Liver (tissue), 9 donors: ENCODE measurements around the gene HTR3D. TPM values are rescaled to one million over a fixed set of nuclear protein-coding genes. Genes with fewer than 3 reads are reported as not detected.

Experiments
- DNase-seq: peaks from one replicate; pipeline ENCODE4 v3.0.0-alpha.2; 2017; ENCODE audit warnings: low spot score
- H3K27ac ChIP-seq, 2 donors: one replicate each; pipeline ENCODE4 v1.7.0; 2013; ENCODE audit warnings: inconsistent platforms in 2 of 2, low read length in 2 of 2, control low read depth in 1 of 2, low read depth in 1 of 2, mild to moderate bottlenecking in 1 of 2
- H3K27me3 ChIP-seq, 4 donors: one replicate each; pipeline versions ENCODE4 v1.6.1 to v1.7.0; 2013; ENCODE audit warnings: low read length in 3 of 4, inconsistent platforms in 1 of 4, mild to moderate bottlenecking in 1 of 4, moderate library complexity in 1 of 4; ENCODE audit not compliant: control insufficient read depth in 4 of 4, insufficient read depth in 4 of 4
- H3K36me3 ChIP-seq, 4 donors: one replicate each; pipeline versions ENCODE4 v1.6.1 to v1.7.0; 2013; ENCODE audit warnings: low read length in 3 of 4, mild to moderate bottlenecking in 3 of 4, low read depth in 1 of 4, moderate library complexity in 1 of 4; ENCODE audit not compliant: control insufficient read depth in 4 of 4, insufficient read depth in 3 of 4
- H3K4me1 ChIP-seq, 4 donors: one replicate each; pipeline versions ENCODE4 v1.6.1 to v1.7.0; 2013; ENCODE audit warnings: low read length in 3 of 4, mild to moderate bottlenecking in 3 of 4, moderate library complexity in 1 of 4; ENCODE audit not compliant: control insufficient read depth in 4 of 4, insufficient read depth in 4 of 4
- H3K4me3 ChIP-seq, 3 donors: one replicate each; pipeline versions ENCODE4 v1.6.1 to v1.7.0; 2013; ENCODE audit warnings: low read length in 3 of 3, control low read depth in 1 of 3, low read depth in 1 of 3, mild to moderate bottlenecking in 1 of 3
- H3K9ac ChIP-seq, 2 donors: one replicate each; pipeline ENCODE4 v1.7.0; 2013; ENCODE audit warnings: low read length in 2 of 2, mild to moderate bottlenecking in 2 of 2, moderate library complexity in 2 of 2, control low read depth in 1 of 2, low read depth in 1 of 2
- H3K9me3 ChIP-seq, 4 donors: one replicate each; pipeline versions ENCODE4 v1.6.1 to v1.7.0; 2013; ENCODE audit warnings: low read length in 3 of 4; ENCODE audit not compliant: control insufficient read depth in 4 of 4
- CTCF ChIP-seq: fragments of 150-350 bp; IDR thresholded peaks from 2 replicates; pipeline ENCODE4 v1.5.1; 2017; ENCODE audit warnings: improper control_type of control experiment, low read depth, low read length; ENCODE audit not compliant: missing input control
- EGR1 ChIP-seq, 2 donors: IDR thresholded peaks; 2 replicates each; pipeline ENCODE4 v1.6.1; 2016 to 2018; ENCODE audit warnings: antibody characterized with exemption in 2 of 2, low read depth in 2 of 2
- FOXA1 ChIP-seq: IDR thresholded peaks from 2 replicates; pipeline ENCODE4 v1.6.1; 2016; ENCODE audit warnings: antibody characterized with exemption
- FOXA2 ChIP-seq: IDR thresholded peaks from 2 replicates; pipeline ENCODE4 v1.6.1; 2016; ENCODE audit warnings: antibody characterized with exemption
- GABPA ChIP-seq, 2 donors: IDR thresholded peaks in 1 of 2; conservative IDR thresholded peaks in 1 of 2; 2 replicates each; pipeline ENCODE4 v1.6.1; 2016; ENCODE audit warnings: antibody characterized with exemption in 2 of 2, mild to moderate bottlenecking in 1 of 2, moderate library complexity in 1 of 2
- HNF4A ChIP-seq, 2 donors: conservative IDR thresholded peaks; 2 replicates each; pipeline ENCODE4 v1.6.1; 2016; ENCODE audit warnings: antibody characterized with exemption in 2 of 2, mild to moderate bottlenecking in 2 of 2
- HNF4G ChIP-seq: IDR thresholded peaks from 2 replicates; pipeline ENCODE4 v1.6.1; 2016; ENCODE audit warnings: antibody characterized with exemption
- JUND ChIP-seq, 2 donors: IDR thresholded peaks; 2 replicates each; pipeline ENCODE4 v1.6.1; 2016; ENCODE audit warnings: antibody characterized with exemption in 2 of 2
- NR2F2 ChIP-seq: IDR thresholded peaks from 2 replicates; pipeline ENCODE4 v1.6.1; 2016; ENCODE audit warnings: antibody characterized with exemption
- RXRA ChIP-seq, 2 donors: IDR thresholded peaks; 2 replicates each; pipeline ENCODE4 v1.6.1; 2017 to 2018; ENCODE audit warnings: antibody characterized with exemption in 2 of 2, mild to moderate bottlenecking in 1 of 2
- SP1 ChIP-seq: IDR thresholded peaks from 2 replicates; pipeline ENCODE4 v1.6.1; 2018; ENCODE audit warnings: antibody characterized with exemption, mild to moderate bottlenecking
- TAF1 ChIP-seq: conservative IDR thresholded peaks from 2 replicates; pipeline ENCODE4 v1.6.1; 2016; ENCODE audit warnings: antibody characterized with exemption, mild to moderate bottlenecking
- YY1 ChIP-seq: IDR thresholded peaks from 2 replicates; pipeline ENCODE4 v1.6.1; 2016; ENCODE audit warnings: antibody characterized with exemption, mild to moderate bottlenecking
- WGBS: extraction: QIAGEN DNeasy Blood & Tissue Kit; methylation state at CpG from one replicate; pipeline ENCODE4 v1.1.7; 2013; 5-methylcytosine and 5-hydroxymethylcytosine counted together
- polyA plus RNA-seq, 2 donors: library from polyadenylated mRNA; stranded (reverse) in 1 of 2; unstranded in 1 of 2; fragments of 200-250 nt in 1 of 2; fragments of >200 nt in 1 of 2; fragmentation: Nextera tagmentation in 1 of 2; extraction: Ambion mirVana in 1 of 2; gene quantifications; one replicate each; pipeline versions ENCODE4 v1.2.1 to v1.2.3, GENCODE V29; 2013 to 2015
- total RNA-seq, 2 donors: library from RNA; depleted of rRNA; stranded (reverse); fragments of >200 nt; gene quantifications; one replicate each; pipeline ENCODE4 v1.2.3, GENCODE V29; 2014
- TF ChIP-seq, protein P1 (sequence below): IDR thresholded peaks from 2 replicates; pipeline ENCODE4 v1.6.1; 2016; ENCODE audit warnings: antibody characterized with exemption
- TF ChIP-seq, protein P2 (sequence below): IDR thresholded peaks from 2 replicates; pipeline ENCODE4 v1.6.1; 2016; ENCODE audit warnings: antibody characterized with exemption
- TF ChIP-seq, protein P3 (sequence below): IDR thresholded peaks from 2 replicates; pipeline ENCODE4 v1.6.1; 2016; ENCODE audit warnings: antibody characterized with exemption
- TF ChIP-seq, protein P4 (sequence below): IDR thresholded peaks from 2 replicates; pipeline ENCODE4 v1.6.1; 2016; ENCODE audit warnings: antibody characterized with exemption, mild to moderate bottlenecking
- donor health status: healthy.
- donor health status: healthy.
- donor health status: healthy.
- donor health status: healthy.
- donor health status: healthy.

The HTR3D gene
- total and polyA plus RNA-seq, 4 donors = not detected

DNA sequence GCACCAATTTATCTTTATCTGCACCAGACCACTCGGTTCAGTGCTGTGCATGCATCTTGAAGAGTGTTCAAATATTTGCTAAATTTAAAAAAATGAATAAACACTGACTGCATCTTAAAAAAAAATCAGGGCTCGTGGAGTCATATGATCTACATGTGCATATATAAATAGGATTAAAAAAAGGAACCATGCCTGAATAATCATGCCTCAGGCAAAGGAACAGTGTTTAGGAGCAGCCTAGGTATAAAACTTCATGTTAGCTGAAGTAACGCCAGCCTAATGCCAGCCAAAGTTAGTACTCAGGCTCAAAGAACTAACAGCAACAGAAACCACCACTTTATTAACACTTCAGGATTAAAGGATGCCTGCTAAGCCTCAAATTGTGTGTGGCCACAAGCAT lies 23.4 kb upstream of the HTR3D start:
- DNase-seq = no peak
- H3K27me3 ChIP-seq = no peaks in the 10 kb centered on the region
- H3K9ac ChIP-seq = no peak overlapping the region
- no peak for TF ChIP-seq EGR1 (IDR thresholded peaks at IDR 0.05; ENCODE audit: low read depth in 2 of 2)
- no peak for TF ChIP-seq JUND (IDR thresholded peaks at IDR 0.05)
- no peak for TF ChIP-seq YY1
- no peak for TF ChIP-seq FOXA1
- TF ChIP-seq, protein P1, sequence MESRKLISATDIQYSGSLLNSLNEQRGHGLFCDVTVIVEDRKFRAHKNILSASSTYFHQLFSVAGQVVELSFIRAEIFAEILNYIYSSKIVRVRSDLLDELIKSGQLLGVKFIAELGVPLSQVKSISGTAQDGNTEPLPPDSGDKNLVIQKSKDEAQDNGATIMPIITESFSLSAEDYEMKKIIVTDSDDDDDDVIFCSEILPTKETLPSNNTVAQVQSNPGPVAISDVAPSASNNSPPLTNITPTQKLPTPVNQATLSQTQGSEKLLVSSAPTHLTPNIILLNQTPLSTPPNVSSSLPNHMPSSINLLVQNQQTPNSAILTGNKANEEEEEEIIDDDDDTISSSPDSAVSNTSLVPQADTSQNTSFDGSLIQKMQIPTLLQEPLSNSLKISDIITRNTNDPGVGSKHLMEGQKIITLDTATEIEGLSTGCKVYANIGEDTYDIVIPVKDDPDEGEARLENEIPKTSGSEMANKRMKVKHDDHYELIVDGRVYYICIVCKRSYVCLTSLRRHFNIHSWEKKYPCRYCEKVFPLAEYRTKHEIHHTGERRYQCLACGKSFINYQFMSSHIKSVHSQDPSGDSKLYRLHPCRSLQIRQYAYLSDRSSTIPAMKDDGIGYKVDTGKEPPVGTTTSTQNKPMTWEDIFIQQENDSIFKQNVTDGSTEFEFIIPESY = no peak
- TF ChIP-seq HNF4A (conservative IDR thresholded peaks at IDR 0.05) = no peak
- TF ChIP-seq NR2F2 = no peak
- TF ChIP-seq HNF4G = no peak
- TF ChIP-seq, protein P2, sequence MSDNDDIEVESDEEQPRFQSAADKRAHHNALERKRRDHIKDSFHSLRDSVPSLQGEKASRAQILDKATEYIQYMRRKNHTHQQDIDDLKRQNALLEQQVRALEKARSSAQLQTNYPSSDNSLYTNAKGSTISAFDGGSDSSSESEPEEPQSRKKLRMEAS = no peak
- no peak for TF ChIP-seq GABPA (IDR thresholded peaks at IDR 0.05 in 1 of 2, conservative IDR thresholded peaks at IDR 0.05 in 1 of 2)
- WGBS = 71% methylated on average over 3 of the region's 3 CpGs
- H3K27ac ChIP-seq = no peak overlapping the region
- no peak overlapping the region for H3K4me3 ChIP-seq
- no peaks in the 10 kb centered on the region for H3K36me3 ChIP-seq
- no peaks in the 10 kb centered on the region for H3K4me1 ChIP-seq
- no peaks in the 10 kb centered on the region for H3K9me3 ChIP-seq

DNA sequence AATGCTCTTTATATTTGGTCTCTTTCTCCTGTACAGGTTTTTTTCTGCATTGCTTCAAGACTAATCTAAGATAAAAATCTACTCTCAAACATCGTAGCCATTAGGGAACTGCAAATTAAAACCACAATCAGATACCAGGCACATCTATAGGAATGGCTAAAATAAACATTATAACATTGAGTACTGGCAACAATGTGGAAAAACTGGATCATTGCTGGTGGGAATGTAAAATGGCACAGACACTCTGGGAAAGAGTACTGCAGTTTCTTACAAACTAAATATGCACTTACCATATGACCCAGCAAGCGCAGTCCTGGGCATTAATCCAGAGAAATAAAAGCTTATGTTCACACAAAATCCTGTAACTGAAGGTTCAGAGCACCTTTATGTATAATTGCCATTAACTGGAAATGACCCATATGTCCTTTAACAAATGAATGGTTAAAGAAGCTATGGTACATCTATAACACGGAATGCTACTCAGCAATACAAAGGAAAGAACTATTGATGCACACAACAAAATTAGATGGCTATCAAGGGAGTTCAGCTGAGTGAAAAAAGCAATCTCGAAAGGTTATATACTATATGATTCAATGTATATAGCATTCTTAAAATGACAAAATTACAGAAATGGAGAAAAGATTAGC lies 20.2 kb upstream of the HTR3D start:
- Histone ChIP-seq H3K27me3 (no peaks in the 10 kb centered on the region), H3K36me3 (peaks cover 0 to 6% (median under 1%) of the 10 kb centered on the region in 4 donors), H3K4me1 (no peaks in the 10 kb centered on the region), H3K4me3 (no peak overlapping the region), H3K9ac (no peak overlapping the region), H3K27ac (no peak overlapping the region), H3K9me3 (no peaks in the 10 kb centered on the region)
- DNase-seq = no peak
- no peak for TF ChIP-seq NR2F2
- TF ChIP-seq, protein P3, sequence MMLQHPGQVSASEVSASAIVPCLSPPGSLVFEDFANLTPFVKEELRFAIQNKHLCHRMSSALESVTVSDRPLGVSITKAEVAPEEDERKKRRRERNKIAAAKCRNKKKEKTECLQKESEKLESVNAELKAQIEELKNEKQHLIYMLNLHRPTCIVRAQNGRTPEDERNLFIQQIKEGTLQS = no peak
- TF ChIP-seq EGR1 (IDR thresholded peaks at IDR 0.05; ENCODE audit: low read depth in 2 of 2) = no peak
- no peak for TF ChIP-seq FOXA2
- TF ChIP-seq RXRA (IDR thresholded peaks at IDR 0.05) = no peak
- TF ChIP-seq SP1 = no peak
- TF ChIP-seq, protein P2 = no peak
- TF ChIP-seq TAF1 = no peak
- TF ChIP-seq, protein P4, sequence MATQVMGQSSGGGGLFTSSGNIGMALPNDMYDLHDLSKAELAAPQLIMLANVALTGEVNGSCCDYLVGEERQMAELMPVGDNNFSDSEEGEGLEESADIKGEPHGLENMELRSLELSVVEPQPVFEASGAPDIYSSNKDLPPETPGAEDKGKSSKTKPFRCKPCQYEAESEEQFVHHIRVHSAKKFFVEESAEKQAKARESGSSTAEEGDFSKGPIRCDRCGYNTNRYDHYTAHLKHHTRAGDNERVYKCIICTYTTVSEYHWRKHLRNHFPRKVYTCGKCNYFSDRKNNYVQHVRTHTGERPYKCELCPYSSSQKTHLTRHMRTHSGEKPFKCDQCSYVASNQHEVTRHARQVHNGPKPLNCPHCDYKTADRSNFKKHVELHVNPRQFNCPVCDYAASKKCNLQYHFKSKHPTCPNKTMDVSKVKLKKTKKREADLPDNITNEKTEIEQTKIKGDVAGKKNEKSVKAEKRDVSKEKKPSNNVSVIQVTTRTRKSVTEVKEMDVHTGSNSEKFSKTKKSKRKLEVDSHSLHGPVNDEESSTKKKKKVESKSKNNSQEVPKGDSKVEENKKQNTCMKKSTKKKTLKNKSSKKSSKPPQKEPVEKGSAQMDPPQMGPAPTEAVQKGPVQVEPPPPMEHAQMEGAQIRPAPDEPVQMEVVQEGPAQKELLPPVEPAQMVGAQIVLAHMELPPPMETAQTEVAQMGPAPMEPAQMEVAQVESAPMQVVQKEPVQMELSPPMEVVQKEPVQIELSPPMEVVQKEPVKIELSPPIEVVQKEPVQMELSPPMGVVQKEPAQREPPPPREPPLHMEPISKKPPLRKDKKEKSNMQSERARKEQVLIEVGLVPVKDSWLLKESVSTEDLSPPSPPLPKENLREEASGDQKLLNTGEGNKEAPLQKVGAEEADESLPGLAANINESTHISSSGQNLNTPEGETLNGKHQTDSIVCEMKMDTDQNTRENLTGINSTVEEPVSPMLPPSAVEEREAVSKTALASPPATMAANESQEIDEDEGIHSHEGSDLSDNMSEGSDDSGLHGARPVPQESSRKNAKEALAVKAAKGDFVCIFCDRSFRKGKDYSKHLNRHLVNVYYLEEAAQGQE = no peak
- no peak for TF ChIP-seq JUND (IDR thresholded peaks at IDR 0.05)
- TF ChIP-seq YY1 = no peak
- TF ChIP-seq GABPA (IDR thresholded peaks at IDR 0.05 in 1 of 2, conservative IDR thresholded peaks at IDR 0.05 in 1 of 2) = no peak
- no peak for TF ChIP-seq CTCF
- no peak for TF ChIP-seq HNF4G
- 75% methylated on average over 4 of the region's 4 CpGs for WGBS
